GM19463 (cell line): ENCODE data around the gene COL1A2.

Experiments used
- ATAC-seq: cut with Tn5 transposase; IDR thresholded peaks from one replicate; pipeline ENCODE4 v1.9.1; 2021; ENCODE audit warnings: mild to moderate bottlenecking, moderate library complexity; ENCODE audit not compliant: unreplicated experiment

COL1A2 gene

DNA sequence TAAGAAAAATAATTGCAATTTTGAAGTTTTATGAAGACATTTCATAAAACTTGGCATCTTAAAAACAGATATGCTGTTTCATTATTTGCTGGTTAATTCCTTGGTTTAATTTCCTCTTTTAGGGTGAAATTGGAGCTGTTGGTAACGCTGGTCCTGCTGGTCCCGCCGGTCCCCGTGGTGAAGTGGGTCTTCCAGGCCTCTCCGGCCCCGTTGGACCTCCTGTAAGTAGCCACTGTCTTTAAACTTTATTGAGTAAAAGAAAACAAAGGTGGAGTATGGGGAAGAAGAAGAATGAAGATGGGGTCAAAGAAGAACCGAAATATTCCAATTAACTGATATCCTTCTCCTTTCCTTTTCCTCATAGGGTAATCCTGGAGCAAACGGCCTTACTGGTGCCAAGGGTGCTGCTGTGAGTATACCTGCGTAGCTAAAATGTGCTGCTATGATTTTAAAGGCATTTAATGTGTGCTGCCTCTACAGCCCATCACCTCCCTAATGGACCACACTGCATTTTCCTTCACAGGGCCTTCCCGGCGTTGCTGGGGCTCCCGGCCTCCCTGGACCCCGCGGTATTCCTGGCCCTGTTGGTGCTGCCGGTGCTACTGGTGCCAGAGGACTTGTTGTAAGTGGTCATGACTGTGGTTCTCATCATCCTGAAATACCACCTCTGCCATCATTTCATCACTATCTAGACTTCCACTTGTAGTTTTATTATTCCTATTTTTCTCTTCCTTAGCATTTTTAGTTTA, 14.7 kb downstream of the COL1A2 start:
- ATAC-seq, result no peak

DNA sequence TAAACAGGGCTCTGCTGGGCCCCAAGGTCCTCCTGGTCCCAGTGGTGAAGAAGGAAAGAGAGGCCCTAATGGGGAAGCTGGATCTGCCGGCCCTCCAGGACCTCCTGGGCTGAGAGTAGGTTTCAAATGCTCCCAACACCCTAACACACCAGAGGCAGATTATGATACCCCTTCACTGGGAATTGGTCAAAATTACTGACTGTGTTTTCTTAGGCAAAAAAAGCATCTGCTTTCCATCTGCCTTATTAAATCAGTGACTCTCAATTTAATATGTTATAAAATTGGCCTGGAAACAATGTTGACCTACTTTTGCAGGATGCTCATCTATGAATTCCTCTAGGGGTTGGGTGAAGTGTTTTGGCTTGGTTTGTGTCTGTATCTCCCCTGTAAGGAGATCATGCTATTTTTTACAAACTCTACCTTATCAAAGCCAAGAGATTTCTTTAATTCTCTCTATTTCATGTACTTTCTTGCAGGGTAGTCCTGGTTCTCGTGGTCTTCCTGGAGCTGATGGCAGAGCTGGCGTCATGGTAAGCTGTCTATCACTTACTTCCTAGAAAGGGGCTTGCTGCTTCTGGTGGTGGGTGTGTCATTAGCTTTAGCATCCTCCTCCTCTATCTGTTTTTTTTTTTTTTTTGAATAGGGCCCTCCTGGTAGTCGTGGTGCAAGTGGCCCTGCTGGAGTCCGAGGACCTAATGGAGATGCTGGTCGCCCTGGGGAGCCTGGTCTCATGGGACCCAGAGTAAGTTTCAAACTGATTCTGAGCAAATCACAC, 15.9 kb downstream of the COL1A2 start:
- ATAC-seq, result no peak

DNA sequence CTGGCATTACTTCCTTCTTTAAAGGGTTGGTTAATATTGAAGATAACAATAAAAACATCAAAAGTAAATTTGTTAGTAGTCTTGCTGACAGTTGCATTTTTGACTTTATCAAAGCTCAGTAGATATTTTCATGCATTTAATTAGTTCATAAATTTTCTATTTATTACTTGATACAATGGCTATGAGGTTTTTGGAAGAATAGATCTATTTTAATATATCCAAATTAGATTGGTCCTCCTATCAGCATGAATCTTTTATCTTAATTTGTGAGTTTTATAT, 16.4 kb downstream of the COL1A2 start:
- no peak for ATAC-seq

DNA sequence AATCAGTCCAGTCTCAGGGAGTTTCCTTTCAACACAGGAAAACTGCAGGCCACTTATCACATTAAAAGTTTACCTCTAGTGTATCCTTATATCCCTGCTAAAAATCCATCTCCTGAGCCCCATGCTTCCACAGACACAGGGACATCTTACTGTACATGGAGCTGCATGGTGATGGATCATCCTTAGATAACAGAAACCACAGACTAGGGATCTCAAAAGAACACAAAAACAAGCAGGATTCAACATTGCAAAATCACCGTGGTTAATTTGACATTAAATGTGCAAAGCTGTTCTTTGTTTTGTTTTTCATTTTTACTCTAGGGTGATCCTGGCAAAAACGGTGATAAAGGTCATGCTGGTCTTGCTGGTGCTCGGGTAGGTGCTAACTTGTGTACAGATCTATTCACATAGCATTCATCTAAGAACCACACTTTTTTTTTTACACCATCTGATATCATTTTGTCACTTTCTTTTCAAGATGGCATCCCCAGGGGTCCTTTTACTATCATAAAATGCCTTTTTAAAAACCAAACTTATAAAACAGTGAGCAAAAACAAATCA, 18.1 kb downstream of the COL1A2 start:
- ATAC-seq, result no peak

DNA sequence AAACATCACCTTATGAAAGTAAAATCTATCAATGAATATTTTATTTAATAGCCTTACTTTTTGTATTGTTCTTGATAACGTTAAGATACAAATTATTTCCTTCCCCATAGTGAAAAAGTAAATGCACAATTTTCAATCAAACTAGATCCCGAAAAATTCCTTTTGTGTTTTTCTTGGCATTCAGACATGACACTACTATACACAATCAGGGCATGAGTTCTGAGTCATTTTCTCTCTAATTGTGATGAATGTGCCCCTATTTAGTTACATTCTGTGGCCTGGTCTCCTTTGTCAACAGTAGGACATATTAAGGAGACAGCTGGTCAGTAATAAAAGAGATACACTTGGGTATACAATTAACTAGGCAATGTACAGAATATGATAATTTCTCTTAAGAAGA, 19.8 kb downstream of the COL1A2 start:
- ATAC-seq, result no peak

DNA sequence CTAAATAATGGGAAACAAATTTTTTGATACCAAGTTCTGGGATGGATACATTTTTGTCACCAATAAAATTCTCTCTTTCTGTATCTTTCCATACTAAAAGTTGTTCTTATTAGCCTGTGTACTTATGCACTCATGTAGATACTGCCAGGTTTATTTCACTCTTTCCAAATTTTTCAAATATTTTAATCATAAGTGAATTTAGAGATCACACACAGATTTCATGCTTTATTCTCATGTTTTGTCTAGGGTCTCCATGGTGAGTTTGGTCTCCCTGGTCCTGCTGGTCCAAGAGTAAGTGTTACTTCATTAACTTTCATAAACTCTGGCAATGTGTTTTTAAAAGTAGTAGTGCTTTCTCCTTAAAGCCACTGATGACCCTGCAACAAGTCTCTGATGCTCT, 20.3 kb downstream of the COL1A2 start:
- ATAC-seq, result no peak

DNA sequence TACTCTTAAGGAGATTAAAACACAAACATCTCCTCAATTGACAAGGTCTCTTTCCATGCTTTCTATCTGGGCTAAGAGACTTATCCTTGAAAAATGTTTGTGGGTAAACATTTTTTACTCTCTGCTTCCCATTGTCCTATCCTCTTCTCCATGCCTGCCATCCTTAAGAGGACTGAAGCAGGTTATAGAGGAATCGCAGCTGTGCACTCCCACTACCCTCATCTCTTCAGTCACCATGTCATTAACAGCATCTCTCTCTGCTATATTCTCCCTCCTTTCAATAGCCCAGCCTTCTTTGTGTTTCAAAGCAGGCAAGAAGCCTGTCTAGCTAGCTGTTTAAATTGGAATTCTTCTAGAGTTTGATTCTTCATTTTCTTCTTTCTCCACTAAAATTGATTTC, 22.6 kb downstream of the COL1A2 start:
- no peak for ATAC-seq

DNA sequence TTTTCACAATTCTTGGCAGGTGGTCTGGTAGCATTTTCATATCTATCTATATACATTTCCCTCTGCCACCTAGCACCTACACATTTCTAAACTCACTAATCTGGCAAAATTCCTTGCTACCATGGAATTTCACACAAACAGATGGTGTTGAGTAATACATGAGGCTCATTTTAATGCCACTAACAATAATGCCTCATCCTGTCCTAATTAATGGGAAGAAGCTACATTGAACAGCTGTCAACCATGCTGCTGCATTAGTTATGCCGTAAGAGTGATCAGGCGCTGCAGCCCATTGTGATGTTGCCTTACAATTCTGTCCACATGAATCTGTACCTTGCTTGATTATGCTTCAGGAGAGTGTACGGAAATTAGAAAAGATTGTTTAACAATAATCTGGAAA, 23.2 kb downstream of the COL1A2 start:
- ATAC-seq, result no peak

DNA sequence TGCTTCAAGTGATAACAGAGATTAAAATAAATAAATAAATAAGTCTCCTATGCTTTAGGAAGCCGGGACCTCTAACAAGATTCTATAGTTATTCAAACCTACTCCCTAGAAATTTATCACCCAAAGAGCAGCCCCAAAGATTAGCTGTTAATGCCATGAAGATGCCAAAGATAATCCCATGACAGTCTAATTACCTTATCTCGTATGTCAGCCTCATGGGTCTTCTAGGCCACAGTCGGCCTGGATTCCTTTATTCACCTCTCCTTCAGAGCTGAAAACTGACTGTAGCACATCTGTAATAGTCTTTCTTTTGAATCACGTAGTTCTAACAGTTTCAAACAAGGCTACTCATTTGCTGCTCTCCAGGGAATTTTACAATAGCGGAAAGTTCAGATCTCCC, 24.2 kb downstream of the COL1A2 start:
- ATAC-seq, result no peak

DNA sequence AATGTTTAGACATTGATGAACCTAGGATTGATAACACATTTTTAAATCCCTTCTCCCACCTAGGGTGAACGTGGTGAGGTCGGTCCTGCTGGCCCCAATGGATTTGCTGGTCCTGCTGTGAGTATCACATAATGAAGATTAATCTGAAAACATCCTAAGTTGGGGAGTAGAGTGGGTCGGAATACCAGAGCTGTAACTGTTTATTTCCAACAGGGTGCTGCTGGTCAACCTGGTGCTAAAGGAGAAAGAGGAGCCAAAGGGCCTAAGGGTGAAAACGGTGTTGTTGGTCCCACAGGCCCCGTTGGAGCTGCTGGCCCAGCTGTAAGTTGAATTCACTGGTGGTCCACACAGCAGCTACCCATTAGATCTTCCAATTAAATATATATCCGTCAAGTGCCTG, 25.6 kb downstream of the COL1A2 start:
- ATAC-seq, result no peak

DNA sequence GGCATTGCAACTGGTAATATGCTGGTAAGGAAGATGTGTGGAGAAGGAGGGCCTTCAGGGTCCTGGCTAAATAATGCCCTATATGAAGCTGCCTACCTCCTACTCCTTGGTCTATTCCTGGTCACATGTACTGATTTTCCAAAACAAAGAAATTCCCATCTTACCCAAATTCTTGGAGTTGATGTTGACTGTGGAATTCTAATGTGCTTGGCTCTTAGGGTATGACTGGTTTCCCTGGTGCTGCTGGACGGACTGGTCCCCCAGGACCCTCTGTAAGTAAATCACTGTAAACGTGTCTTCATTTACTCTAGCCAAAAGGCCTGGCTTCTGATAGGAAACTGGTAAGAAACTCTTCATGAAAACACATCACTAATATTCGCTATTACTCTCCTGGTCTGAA, 27.0 kb downstream of the COL1A2 start:
- no peak for ATAC-seq

DNA sequence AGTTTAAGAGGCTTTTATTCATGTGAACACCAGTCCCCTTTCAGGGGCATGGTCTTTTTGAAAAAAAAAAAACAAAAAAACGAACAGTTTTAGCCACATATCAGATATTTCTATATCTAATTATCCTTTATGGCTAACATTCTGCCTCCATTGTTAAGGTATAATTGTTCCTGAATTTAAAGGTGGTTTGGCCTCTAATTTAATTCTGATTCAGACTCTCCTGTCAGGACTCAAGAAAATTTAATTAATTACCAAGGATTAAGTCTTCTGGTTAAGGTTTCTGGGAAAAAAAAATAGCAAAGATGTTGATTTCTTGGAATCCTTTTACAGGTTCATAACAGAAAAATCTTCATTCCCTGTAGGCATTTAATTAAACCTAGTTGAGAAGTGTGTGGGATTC, 27.4 kb downstream of the COL1A2 start:
- no peak for ATAC-seq

DNA sequence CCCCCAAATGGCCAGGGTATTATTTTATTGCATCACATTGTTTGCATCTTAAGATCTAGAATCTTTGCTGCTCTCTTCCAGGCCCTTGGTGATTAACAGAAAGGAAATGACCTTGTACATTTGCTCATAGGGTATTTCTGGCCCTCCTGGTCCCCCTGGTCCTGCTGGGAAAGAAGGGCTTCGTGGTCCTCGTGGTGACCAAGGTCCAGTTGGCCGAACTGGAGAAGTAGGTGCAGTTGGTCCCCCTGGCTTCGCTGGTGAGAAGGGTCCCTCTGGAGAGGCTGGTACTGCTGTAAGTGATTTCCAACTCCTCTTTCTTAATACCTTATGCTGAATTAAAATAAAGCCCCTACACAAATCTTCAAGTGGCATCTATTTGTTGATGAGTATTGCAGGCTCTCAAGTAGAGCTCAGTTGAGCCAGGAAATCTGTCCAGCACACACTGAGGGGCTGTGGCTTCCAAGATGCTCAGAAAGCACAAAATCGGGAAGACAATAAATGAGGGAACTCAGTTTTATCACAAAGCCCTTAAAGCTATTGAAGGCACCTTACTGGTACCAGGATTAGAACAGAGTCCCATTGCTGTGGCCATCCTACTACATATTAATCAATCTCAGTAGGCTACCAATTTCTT, 28.2 kb downstream of the COL1A2 start:
- ATAC-seq, result no peak

DNA sequence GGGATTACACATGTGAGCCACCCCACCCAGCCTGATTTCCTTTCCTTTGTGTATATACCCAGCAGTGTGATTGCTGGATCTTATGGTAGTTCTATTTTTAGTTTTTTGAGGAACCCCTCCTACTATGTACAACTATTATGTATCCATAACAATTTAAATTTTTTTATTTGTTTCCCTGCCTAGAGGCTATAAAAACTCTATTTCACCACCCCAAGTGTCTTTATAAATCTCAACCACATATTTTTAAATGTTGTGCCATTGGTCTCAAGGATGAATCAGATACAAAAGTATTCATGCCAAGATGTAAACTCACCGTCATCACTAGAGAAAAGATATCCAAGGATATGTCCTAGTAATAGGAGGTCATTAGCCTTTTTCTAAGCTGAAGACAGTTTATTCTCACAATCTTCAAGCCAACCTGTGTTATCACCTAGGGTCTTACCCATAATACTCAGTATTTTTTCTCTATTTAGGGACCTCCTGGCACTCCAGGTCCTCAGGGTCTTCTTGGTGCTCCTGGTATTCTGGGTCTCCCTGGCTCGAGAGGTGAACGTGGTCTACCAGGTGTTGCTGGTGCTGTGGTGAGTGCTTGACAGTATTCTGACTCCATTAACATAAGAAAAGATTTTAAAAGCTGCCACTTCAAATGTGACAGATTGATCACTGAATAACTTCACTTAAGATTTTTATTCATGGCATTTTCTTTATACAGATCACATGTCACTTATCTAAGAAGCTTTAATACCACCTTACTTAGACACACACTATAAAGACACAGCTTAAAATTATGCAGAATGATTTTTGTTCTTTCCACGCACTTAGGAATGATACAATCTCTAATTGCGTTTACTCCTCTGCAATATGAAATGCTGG, 29.4 kb downstream of the COL1A2 start:
- ATAC-seq, result no peak

DNA sequence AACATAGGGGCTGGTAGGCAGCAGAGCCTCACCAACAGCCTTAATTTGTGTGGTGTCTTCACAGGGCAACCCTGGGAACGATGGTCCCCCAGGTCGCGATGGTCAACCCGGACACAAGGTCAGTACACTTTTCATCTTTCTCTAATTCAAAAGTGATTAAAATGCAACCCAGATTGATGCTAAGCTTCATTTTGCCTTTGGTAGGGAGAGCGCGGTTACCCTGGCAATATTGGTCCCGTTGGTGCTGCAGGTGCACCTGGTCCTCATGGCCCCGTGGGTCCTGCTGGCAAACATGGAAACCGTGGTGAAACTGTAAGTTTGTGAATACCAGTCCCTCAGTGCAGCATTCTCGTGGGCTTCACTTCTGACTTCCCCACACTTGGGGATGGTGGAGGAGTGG, 30.9 kb downstream of the COL1A2 start:
- no peak for ATAC-seq

DNA sequence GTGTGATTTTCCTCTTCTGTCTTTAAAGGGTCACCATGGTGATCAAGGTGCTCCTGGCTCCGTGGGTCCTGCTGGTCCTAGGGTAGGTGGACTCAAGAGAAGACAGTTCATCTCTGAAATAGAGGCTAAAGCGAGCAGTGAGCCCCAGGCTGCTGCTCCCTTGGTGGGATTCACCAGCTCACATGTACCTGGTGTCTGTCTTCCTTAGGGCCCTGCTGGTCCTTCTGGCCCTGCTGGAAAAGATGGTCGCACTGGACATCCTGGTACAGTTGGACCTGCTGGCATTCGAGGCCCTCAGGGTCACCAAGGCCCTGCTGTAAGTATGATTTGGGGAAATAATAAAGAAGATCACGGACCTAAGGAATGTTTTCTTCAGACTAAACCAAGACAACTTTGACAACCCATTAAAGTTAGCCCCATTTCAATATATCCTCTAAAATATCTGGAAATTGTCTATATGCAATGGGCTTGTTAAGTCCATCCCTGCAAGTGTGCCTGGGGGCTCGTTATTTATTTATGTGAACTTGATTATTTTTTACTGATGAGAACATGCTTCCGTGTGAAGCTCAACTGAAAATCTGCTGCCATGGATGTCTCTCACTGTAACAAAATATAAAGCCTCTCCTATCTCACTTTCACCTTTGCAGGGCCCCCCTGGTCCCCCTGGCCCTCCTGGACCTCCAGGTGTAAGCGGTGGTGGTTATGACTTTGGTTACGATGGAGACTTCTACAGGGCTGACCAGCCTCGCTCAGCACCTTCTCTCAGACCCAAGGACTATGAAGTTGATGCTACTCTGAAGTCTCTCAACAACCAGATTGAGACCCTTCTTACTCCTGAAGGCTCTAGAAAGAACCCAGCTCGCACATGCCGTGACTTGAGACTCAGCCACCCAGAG, 32.5 kb downstream of the COL1A2 start:
- no peak for ATAC-seq

DNA sequence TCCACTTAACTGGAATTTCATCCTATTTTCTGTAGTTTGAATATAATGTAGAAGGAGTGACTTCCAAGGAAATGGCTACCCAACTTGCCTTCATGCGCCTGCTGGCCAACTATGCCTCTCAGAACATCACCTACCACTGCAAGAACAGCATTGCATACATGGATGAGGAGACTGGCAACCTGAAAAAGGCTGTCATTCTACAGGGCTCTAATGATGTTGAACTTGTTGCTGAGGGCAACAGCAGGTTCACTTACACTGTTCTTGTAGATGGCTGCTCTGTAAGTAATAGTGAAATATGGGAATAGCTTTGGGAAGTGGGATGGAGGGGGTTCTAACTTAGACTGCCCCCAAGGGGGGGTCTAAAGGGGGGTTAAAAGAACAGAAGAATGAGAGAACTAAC, 34.5 kb downstream of the COL1A2 start:
- ATAC-seq, result no peak

DNA sequence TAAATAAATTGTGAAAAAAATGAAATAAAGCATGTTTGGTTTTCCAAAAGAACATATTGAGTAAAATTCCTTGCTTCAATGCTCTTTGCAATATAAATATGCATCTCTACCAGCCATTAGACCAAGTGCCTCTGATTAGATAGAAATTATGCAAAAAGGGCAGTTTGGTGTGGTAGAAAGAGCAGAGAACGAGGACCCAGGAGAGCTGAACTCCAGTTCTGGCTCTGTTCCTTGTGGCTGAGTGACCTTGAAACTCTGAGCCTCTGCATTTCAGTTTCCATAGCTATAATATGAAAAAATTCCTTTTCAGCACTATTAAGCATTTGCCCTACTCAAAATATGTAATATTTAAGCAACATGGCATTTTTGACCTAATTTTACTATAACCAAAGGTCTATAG, 36.5 kb downstream of the COL1A2 start:
- ATAC-seq, result no peak

DNA sequence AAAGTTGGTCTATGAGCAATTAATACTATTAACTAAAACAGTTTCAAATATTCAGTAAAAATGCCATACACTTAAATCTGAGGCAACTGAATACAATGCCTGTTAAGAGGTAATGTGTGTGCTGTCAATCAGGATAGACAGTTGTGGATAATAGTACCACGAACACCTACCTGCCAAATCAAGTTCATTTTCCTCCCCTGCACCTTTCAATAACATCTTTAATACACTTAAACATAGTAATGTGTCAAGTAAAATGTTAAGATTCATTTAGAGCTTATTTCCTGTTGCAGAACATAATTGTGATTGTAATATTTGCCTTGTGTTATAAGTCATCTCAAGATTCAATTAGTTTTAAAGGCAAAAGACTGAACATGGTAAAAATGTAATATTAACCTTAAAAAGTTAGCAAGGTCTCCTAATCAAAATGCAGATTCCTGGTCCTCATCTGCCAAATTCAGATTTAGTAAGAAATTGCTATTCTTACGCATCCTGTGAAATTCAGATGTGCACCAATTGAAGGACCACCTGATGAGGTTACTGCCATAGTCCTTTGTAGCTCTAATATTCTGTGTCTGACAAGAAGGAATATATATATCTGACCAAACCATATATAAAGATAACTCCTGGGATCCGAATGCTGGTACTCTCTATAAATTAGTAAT, 37.1 kb downstream of the COL1A2 start:
- ATAC-seq, result no peak

DNA sequence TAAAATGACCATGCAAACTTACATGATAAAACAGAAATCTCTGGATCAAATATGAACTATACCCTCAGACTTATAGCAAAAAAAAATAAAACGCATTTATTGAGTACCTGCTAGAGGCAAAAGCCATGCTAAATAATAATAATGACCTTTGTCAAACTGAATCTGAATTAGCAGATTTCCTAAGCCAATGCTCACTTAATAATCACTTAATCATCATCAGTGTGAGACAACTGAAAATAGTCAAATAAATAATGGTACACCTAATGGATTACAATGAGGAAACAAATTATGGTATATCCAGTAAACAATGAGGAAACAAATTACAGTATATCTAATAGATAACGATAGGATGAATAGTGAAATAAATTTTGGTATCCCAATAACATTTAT, 37.6 kb downstream of the COL1A2 start:
- ATAC-seq, result no peak
